ENCODE data around the gene DZIP3. TPM values are rescaled to one million over a fixed set of nuclear protein-coding genes. Genes with fewer than 3 reads are reported as not detected.

Gene DZIP3, protein sequence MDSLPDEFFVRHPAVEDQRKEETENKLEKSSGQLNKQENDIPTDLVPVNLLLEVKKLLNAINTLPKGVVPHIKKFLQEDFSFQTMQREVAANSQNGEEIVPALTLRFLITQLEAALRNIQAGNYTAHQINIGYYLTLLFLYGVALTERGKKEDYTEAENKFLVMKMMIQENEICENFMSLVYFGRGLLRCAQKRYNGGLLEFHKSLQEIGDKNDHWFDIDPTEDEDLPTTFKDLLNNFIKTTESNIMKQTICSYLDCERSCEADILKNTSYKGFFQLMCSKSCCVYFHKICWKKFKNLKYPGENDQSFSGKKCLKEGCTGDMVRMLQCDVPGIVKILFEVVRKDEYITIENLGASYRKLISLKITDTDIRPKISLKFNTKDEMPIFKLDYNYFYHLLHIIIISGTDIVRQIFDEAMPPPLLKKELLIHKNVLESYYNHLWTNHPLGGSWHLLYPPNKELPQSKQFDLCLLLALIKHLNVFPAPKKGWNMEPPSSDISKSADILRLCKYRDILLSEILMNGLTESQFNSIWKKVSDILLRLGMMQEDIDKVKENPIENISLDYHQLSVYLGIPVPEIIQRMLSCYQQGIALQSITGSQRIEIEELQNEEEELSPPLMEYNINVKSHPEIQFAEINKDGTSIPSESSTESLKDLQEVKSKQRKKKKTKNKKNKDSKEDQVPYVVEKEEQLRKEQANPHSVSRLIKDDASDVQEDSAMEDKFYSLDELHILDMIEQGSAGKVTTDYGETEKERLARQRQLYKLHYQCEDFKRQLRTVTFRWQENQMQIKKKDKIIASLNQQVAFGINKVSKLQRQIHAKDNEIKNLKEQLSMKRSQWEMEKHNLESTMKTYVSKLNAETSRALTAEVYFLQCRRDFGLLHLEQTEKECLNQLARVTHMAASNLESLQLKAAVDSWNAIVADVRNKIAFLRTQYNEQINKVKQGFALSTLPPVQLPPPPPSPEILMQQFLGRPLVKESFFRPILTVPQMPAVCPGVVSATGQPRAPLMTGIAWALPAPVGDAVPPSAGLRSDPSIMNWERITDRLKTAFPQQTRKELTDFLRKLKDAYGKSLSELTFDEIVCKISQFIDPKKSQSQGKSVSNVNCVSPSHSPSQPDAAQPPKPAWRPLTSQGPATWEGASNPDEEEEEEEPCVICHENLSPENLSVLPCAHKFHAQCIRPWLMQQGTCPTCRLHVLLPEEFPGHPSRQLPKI
- 17.6 TPM for polyA plus RNA-seq (2013)

- Histone ChIP-seq H3K27me3 (replicated peaks in 2 of 5; ENCODE audit: control insufficient read depth in 4 of 5, insufficient read depth in 5 of 5, low read length in 4 of 5) (no peaks in the 10 kb centered on the region), H3K27ac (ENCODE audit: insufficient read depth in 1 of 2, low read depth in 1 of 2, low read length in 2 of 2, poor library complexity in 1 of 2, severe bottlenecking in 2 of 2) (peak within 1 kb of the TSS; percentile 93 to 96), H3K4me3 (ENCODE audit: control insufficient read depth in 1 of 7, extremely low read depth in 1 of 7, insufficient read depth in 4 of 7, low read depth in 2 of 7, low read length in 6 of 7) (peak within 1 kb of the TSS; percentile 94 to 100 (median 97)), H3K4me1 (ENCODE audit: control extremely low read depth in 1 of 4, control insufficient read depth in 4 of 4, insufficient read depth in 4 of 4, low read length in 3 of 4) (peaks cover 7 to 25% (median 16%) of the 10 kb centered on the region in 4 experiments), H3K9me3 (ENCODE audit: control extremely low read depth in 1 of 5, control insufficient read depth in 4 of 5, insufficient read depth in 2 of 5, low read depth in 1 of 5, low read length in 4 of 5) (no peaks in the 10 kb centered on the region), H3K36me3 (ENCODE audit: control insufficient read depth in 4 of 4, insufficient read depth in 4 of 4, low read length in 3 of 4) (peaks cover 0 to 12% (median 2%) of the 10 kb centered on the region in 4 experiments)
- CTCF ChIA-PET: interaction anchor here (1.1 to 4.5 kb wide), 6 partner anchors 10 to 73 kb away, joined by 3 to 35 read pairs (median 4); no protein-coding TSS in a partner anchor
- POLR2A ChIA-PET: interaction anchor here (0.5 to 2.1 kb wide), 5 partner anchors 9 to 23 kb away, joined by 3 to 7 read pairs (median 6); no protein-coding TSS in a partner anchor
- DNase-seq: peak; percentile 96 to 98 (median 97)
- WGBS (ENCODE audit: insufficient coverage): under 1% methylated on average over 45 of the region's 59 CpGs
Measured at GRCh38 chr3:108589081-108589997, at the start of gene DZIP3, which contains the start of gene CIP2A. Gene DZIP3, plus strand, starts transcription at chr3:108589722. Its CDS starts 15,685 bp downstream, at chr3:108605407. Gene CIP2A, minus strand, starts transcription at chr3:108589438. Its CDS starts 63 bp downstream, at chr3:108589375.

- Histone ChIP-seq H3K9me3 (ENCODE audit: control extremely low read depth in 1 of 5, control insufficient read depth in 4 of 5, insufficient read depth in 2 of 5, low read depth in 1 of 5, low read length in 4 of 5) (no peaks in the 10 kb centered on the region), H3K4me3 (ENCODE audit: control insufficient read depth in 1 of 7, extremely low read depth in 1 of 7, insufficient read depth in 4 of 7, low read depth in 2 of 7, low read length in 6 of 7) (peak overlapping the region in 2 of 7 experiments; percentile 4 to 63), H3K36me3 (ENCODE audit: control insufficient read depth in 4 of 4, insufficient read depth in 4 of 4, low read length in 3 of 4) (peaks cover 0 to 21% (median 11%) of the 10 kb centered on the region in 4 experiments), H3K27ac (ENCODE audit: insufficient read depth in 1 of 2, low read depth in 1 of 2, low read length in 2 of 2, poor library complexity in 1 of 2, severe bottlenecking in 2 of 2) (peak overlapping the region in 1 of 2 experiments; percentile 11), H3K27me3 (replicated peaks in 2 of 5; ENCODE audit: control insufficient read depth in 4 of 5, insufficient read depth in 5 of 5, low read length in 4 of 5) (no peaks in the 10 kb centered on the region), H3K4me1 (ENCODE audit: control extremely low read depth in 1 of 4, control insufficient read depth in 4 of 4, insufficient read depth in 4 of 4, low read length in 3 of 4) (peaks cover 0 to 2% (median 0%) of the 10 kb centered on the region in 4 experiments)
- 100% methylated on average over 1 of the region's 1 CpG for WGBS (ENCODE audit: insufficient coverage)
- POLR2A ChIA-PET: no interaction called here
- CTCF ChIA-PET: interaction anchor here (1.0 to 4.2 kb wide), 3 partner anchors 17 to 57 kb away, joined by 3 to 24 read pairs (median 3); no protein-coding TSS in a partner anchor
- no peak for DNase-seq
Measured at GRCh38 chr3:108546247-108546646, 43.3 kb upstream of the DZIP3 start.

DNA sequence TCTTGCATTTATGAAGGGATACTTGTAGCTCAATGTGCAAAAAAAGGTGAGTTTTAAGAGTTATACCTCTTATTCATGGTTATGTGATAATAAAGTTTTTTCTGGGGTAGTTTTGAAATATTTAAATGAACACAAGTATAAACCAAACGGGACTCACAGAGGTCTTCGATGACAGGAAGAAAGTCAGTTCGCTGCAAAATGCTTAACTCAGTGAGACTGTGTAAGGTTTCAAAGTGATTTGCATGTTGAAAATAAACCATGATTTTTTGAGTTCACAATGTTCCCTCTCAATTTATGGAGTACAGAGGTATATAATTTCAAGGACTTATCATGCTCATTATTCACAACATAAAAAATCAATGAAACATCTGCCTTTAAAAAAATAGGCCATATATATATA is 42.8 kb upstream of the DZIP3 start:
- H3K9me3 ChIP-seq (ENCODE audit: control extremely low read depth in 1 of 5, control insufficient read depth in 4 of 5, insufficient read depth in 2 of 5, low read depth in 1 of 5, low read length in 4 of 5): no peaks in the 10 kb centered on the region
- H3K4me3 ChIP-seq (ENCODE audit: control insufficient read depth in 1 of 7, extremely low read depth in 1 of 7, insufficient read depth in 4 of 7, low read depth in 2 of 7, low read length in 6 of 7): peak overlapping the region in 2 of 7 experiments; percentile 4 to 63
- CTCF ChIA-PET: interaction anchor here (1.0 to 4.2 kb wide), 3 partner anchors 16 to 58 kb away, joined by 3 to 24 read pairs (median 3); no protein-coding TSS in a partner anchor
- no peak for DNase-seq
- H3K27me3 ChIP-seq (replicated peaks in 2 of 5; ENCODE audit: control insufficient read depth in 4 of 5, insufficient read depth in 5 of 5, low read length in 4 of 5): no peaks in the 10 kb centered on the region
- POLR2A ChIA-PET: no interaction called here
- peaks cover 0 to 25% (median 12%) of the 10 kb centered on the region in 4 experiments for H3K36me3 ChIP-seq (ENCODE audit: control insufficient read depth in 4 of 4, insufficient read depth in 4 of 4, low read length in 3 of 4)
- WGBS (ENCODE audit: insufficient coverage): no CpG with 5 or more reads among the region's 3 CpGs
- H3K4me1 ChIP-seq (ENCODE audit: control extremely low read depth in 1 of 4, control insufficient read depth in 4 of 4, insufficient read depth in 4 of 4, low read length in 3 of 4): peaks cover 0 to 2% (median 0%) of the 10 kb centered on the region in 4 experiments
- H3K27ac ChIP-seq (ENCODE audit: insufficient read depth in 1 of 2, low read depth in 1 of 2, low read length in 2 of 2, poor library complexity in 1 of 2, severe bottlenecking in 2 of 2): no peak overlapping the region

DNA sequence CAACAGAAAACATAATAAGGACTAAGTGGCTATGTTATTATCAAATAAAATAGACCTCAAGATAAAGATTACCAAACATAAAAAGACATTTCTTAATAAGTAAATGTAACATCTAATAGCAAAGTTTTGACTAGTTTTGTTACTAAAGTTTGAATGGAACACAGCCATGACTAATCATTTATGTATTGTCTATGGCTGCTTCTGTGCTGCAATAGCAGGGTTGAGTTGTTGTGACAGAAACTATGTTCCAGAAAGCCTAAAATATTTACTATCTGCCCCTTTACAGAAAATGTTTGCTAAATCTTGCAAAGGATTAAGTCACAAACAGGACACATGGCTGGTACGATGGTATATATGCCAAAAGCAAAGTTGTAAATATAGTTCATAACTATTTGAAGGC is 41.2 kb upstream of the DZIP3 start:
- no peak for DNase-seq
- Histone ChIP-seq H3K9me3 (ENCODE audit: control extremely low read depth in 1 of 5, control insufficient read depth in 4 of 5, insufficient read depth in 2 of 5, low read depth in 1 of 5, low read length in 4 of 5) (no peaks in the 10 kb centered on the region), H3K4me3 (ENCODE audit: control insufficient read depth in 1 of 7, extremely low read depth in 1 of 7, insufficient read depth in 4 of 7, low read depth in 2 of 7, low read length in 6 of 7) (no peak overlapping the region), H3K27ac (ENCODE audit: insufficient read depth in 1 of 2, low read depth in 1 of 2, low read length in 2 of 2, poor library complexity in 1 of 2, severe bottlenecking in 2 of 2) (no peak overlapping the region), H3K4me1 (ENCODE audit: control extremely low read depth in 1 of 4, control insufficient read depth in 4 of 4, insufficient read depth in 4 of 4, low read length in 3 of 4) (peaks cover 0 to 2% (median 0%) of the 10 kb centered on the region in 4 experiments), H3K27me3 (replicated peaks in 2 of 5; ENCODE audit: control insufficient read depth in 4 of 5, insufficient read depth in 5 of 5, low read length in 4 of 5) (no peaks in the 10 kb centered on the region), H3K36me3 (ENCODE audit: control insufficient read depth in 4 of 4, insufficient read depth in 4 of 4, low read length in 3 of 4) (peaks cover 0 to 34% (median 7%) of the 10 kb centered on the region in 4 experiments)
- CTCF ChIA-PET: no interaction called here
- no CpG with 5 or more reads among the region's 1 CpG for WGBS (ENCODE audit: insufficient coverage)
- POLR2A ChIA-PET: no interaction called here

DNA sequence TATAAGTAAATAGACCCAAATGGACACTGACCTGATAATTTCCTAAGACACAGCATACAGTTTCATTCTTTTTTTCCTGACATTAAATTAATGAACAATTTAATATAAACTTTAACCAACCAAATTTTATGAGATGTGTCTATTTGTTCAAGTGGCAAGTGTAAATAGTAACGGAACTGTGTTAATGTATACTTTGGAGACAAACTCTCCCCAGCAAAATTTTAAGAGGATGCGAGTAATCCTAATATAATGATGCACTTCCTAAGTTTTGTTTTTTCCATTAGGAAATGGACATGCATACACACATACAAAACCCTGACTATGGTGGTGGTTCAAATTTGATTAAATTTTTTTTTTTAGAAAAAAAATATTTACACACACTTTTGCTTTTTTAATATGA is 40.6 kb upstream of the DZIP3 start:
- Histone ChIP-seq H3K4me1 (ENCODE audit: control extremely low read depth in 1 of 4, control insufficient read depth in 4 of 4, insufficient read depth in 4 of 4, low read length in 3 of 4) (peaks cover 0 to 2% (median 0%) of the 10 kb centered on the region in 4 experiments), H3K27ac (ENCODE audit: insufficient read depth in 1 of 2, low read depth in 1 of 2, low read length in 2 of 2, poor library complexity in 1 of 2, severe bottlenecking in 2 of 2) (no peak overlapping the region), H3K9me3 (ENCODE audit: control extremely low read depth in 1 of 5, control insufficient read depth in 4 of 5, insufficient read depth in 2 of 5, low read depth in 1 of 5, low read length in 4 of 5) (no peaks in the 10 kb centered on the region), H3K4me3 (ENCODE audit: control insufficient read depth in 1 of 7, extremely low read depth in 1 of 7, insufficient read depth in 4 of 7, low read depth in 2 of 7, low read length in 6 of 7) (no peak overlapping the region), H3K27me3 (replicated peaks in 2 of 5; ENCODE audit: control insufficient read depth in 4 of 5, insufficient read depth in 5 of 5, low read length in 4 of 5) (no peaks in the 10 kb centered on the region), H3K36me3 (ENCODE audit: control insufficient read depth in 4 of 4, insufficient read depth in 4 of 4, low read length in 3 of 4) (peaks cover 0 to 29% (median 3%) of the 10 kb centered on the region in 4 experiments)
- CTCF ChIA-PET: no interaction called here
- WGBS (ENCODE audit: insufficient coverage): no CpG with 5 or more reads among the region's 2 CpGs
- POLR2A ChIA-PET: no interaction called here
- no peak for DNase-seq
